HepG2 (cell line): ENCODE measurements around the gene DAAM2. TPM values are rescaled to one million over a fixed set of nuclear protein-coding genes. Genes with fewer than 3 reads are reported as not detected.

Experiments used
- ATAC-seq: fragments of 200-7000 bp; cut with Tn5 transposase; 3 replicates; pipeline ENCODE4 v1.9.1; 2020; ENCODE audit warnings: mild to moderate bottlenecking, moderate library complexity
- BruUV-seq: library from RNA; stranded (reverse); fragments of 400-500 nt; replicated peaks from 2 replicates; lab custom pipeline; 2021; lab: Mats Ljungman, UMichigan
- CTCF ChIA-PET: fragments of 300-600 bp; formaldehyde crosslinking; extraction: SDS; loops from one replicate; lab custom pipeline; 2021; ENCODE audit warnings: low total read pairs, inconsistent platforms, low intra/inter-chr PET ratio; lab: Yijun Ruan, JAX
- POLR2A ChIA-PET: fragments of 350-600 bp; sonication (Branson Sonifier 250); formaldehyde crosslinking; loops from one replicate; lab custom pipeline; 2020; ENCODE audit warnings: antibody characterized with exemption, inconsistent platforms; lab: Yijun Ruan, JAX
- DNase-seq: peaks from one replicate; pipeline ENCODE4 v3.0.0-alpha.2; 2015; ENCODE audit warnings: low spot score
- FAIRE-seq: peaks from 3 replicates; lab custom pipeline; 2011; peaks lifted over from hg19 to GRCh38; lab: Jason Lieb, UNC
- H2AFZ ChIP-seq: one replicate; pipeline ENCODE4 v1.6.1; 2011; ENCODE audit warnings: low read length, inconsistent platforms
- H3K27ac ChIP-seq: fragments of 300-600 bp; 3 replicates; pipeline ENCODE4 v1.8.0; 2011; ENCODE audit warnings: mixed run types, mild to moderate bottlenecking, mixed read lengths, low read length, inconsistent platforms; ENCODE audit not compliant: insufficient read depth; ENCODE audit errors: extremely low read length
- H3K27me3 ChIP-seq, 2 experiments: fragments of 200-600 bp in 1 of 2; 2 replicates in 1 of 2; 3 replicates in 1 of 2; pipeline versions ENCODE4 v1.6.0 to v1.8.0; 2011; ENCODE audit warnings: low read length in 2 of 2, mild to moderate bottlenecking in 2 of 2, moderate library complexity in 2 of 2, inconsistent platforms in 1 of 2; ENCODE audit not compliant: insufficient read depth in 2 of 2, control insufficient read depth in 1 of 2
- H3K36me3 ChIP-seq, 2 experiments: fragments of 200-600 bp in 1 of 2; replicated peaks in 1 of 2; 2 replicates in 1 of 2; 3 replicates in 1 of 2; pipeline versions ENCODE4 v1.5.1 to v1.8.0; 2011; ENCODE audit warnings: low read length in 2 of 2, inconsistent platforms in 1 of 2; ENCODE audit not compliant: insufficient read depth in 2 of 2, control insufficient read depth in 1 of 2
- H3K4me1 ChIP-seq: 2 replicates; pipeline ENCODE4 v1.5.1; 2012; ENCODE audit warnings: low read length, inconsistent platforms; ENCODE audit not compliant: insufficient read depth
- H3K4me2 ChIP-seq: 2 replicates; pipeline ENCODE4 v1.6.0; 2011; ENCODE audit warnings: low read depth, low read length, inconsistent platforms
- H3K4me3 ChIP-seq, 3 experiments: fragments of 200-600 bp in 1 of 3; sonication (generic), shearing (Covaris generic) in 1 of 3; replicated peaks in 1 of 3; 2 replicates each; pipeline ENCODE4 v1.5.1; 2011 to 2016; ENCODE audit warnings: low read length in 3 of 3, inconsistent platforms in 2 of 3, low read depth in 2 of 3, mild to moderate bottlenecking in 2 of 3, control low read depth in 1 of 3, mixed read lengths in 1 of 3; ENCODE audit not compliant: insufficient read depth in 1 of 3
- H3K79me2 ChIP-seq: one replicate; pipeline ENCODE4 v1.6.1; 2011; ENCODE audit warnings: low read length, inconsistent platforms; ENCODE audit not compliant: insufficient read depth
- H3K9ac ChIP-seq: 2 replicates; pipeline ENCODE4 v1.6.0; 2011; ENCODE audit warnings: mild to moderate bottlenecking, low read depth, low read length, inconsistent platforms; ENCODE audit not compliant: insufficient read depth
- H3K9me3 ChIP-seq: 2 replicates; pipeline ENCODE4 v1.5.1; 2012; ENCODE audit warnings: mild to moderate bottlenecking, low read length
- H4K20me1 ChIP-seq: 2 replicates; pipeline ENCODE4 v1.6.0; 2011; ENCODE audit warnings: inconsistent platforms, mild to moderate bottlenecking, low read length, moderate library complexity; ENCODE audit not compliant: insufficient read depth
- DPF2 ChIP-seq: sonication (generic); formaldehyde crosslinking; IDR thresholded peaks from 2 replicates; pipeline ENCODE4 v1.4.0; 2020; ENCODE audit warnings: mild to moderate bottlenecking, low read depth, missing genetic modification reagents, borderline replicate concordance
- FOXM1 ChIP-seq: sonication (generic); formaldehyde crosslinking; IDR thresholded peaks from 2 replicates; pipeline ENCODE4 v1.5.0; 2020; ENCODE audit warnings: missing genetic modification reagents
- HOXD1 ChIP-seq: sonication (generic); formaldehyde crosslinking; IDR thresholded peaks from 2 replicates; pipeline ENCODE4 v1.5.0; 2020; ENCODE audit warnings: missing genetic modification reagents
- IKZF5 ChIP-seq: IDR thresholded peaks from 2 replicates; pipeline ENCODE4 v1.6.1; 2018; ENCODE audit warnings: missing genetic modification reagents, mild to moderate bottlenecking, missing compliant biosample characterization
- KLF15 ChIP-seq: sonication (generic); formaldehyde crosslinking; IDR thresholded peaks from 2 replicates; pipeline ENCODE4 v1.8.1; 2023; ENCODE audit warnings: borderline replicate concordance, mild to moderate bottlenecking, inconsistent platforms, missing genetic modification reagents, mixed read lengths
- MEIS1 ChIP-seq: sonication (generic); formaldehyde crosslinking; IDR thresholded peaks from 2 replicates; pipeline ENCODE4 v1.9.0; 2021; ENCODE audit warnings: mild to moderate bottlenecking, missing genetic modification reagents, moderate library complexity, borderline replicate concordance
- MEIS2 ChIP-seq: sonication (generic); formaldehyde crosslinking; IDR thresholded peaks from 2 replicates; pipeline ENCODE4 v1.9.0; 2021; ENCODE audit warnings: mild to moderate bottlenecking, missing genetic modification reagents
- SMARCC2 ChIP-seq: fragments of 450-650 bp; IDR thresholded peaks from 2 replicates; pipeline ENCODE4 v1.6.1; 2017; ENCODE audit warnings: antibody characterized with exemption, mild to moderate bottlenecking
- ZNF317 ChIP-seq: sonication (generic); formaldehyde crosslinking; IDR thresholded peaks from 2 replicates; pipeline ENCODE4 v1.5.0; 2020; ENCODE audit warnings: mild to moderate bottlenecking, missing genetic modification reagents
- ZNF549 ChIP-seq: sonication (generic); formaldehyde crosslinking; IDR thresholded peaks from 2 replicates; pipeline ENCODE4 v1.5.0; 2020; ENCODE audit warnings: missing genetic modification reagents
- ZNF567 ChIP-seq: sonication (generic); formaldehyde crosslinking; IDR thresholded peaks from 2 replicates; pipeline ENCODE4 v1.8.1; 2023; ENCODE audit warnings: mild to moderate bottlenecking, missing genetic modification reagents, borderline replicate concordance
- ZNF740 ChIP-seq: sonication (generic); formaldehyde crosslinking; IDR thresholded peaks from 2 replicates; pipeline ENCODE4 v1.4.0; 2020; ENCODE audit warnings: missing genetic modification reagents
- ZUFSP ChIP-seq: sonication (generic); formaldehyde crosslinking; IDR thresholded peaks from 2 replicates; pipeline ENCODE4 v1.9.0; 2021; ENCODE audit warnings: missing genetic modification reagents, mild to moderate bottlenecking, borderline replicate concordance
- WGBS: methylation state at CpG from one replicate; pipeline ENCODE4 v1.1.6; 2017; ENCODE audit warnings: low lambda C conversion rate; 5-methylcytosine and 5-hydroxymethylcytosine counted together
- in situ Hi-C: cut with HindIII; loops from 2 replicates; pipeline ENCODE4 v1.10.0; 2017; ENCODE audit warnings: low pct_unique_long_range_greater_than_20kb; ENCODE audit not compliant: extremely low pct_ligation_motif_present
- intact Hi-C: fragments of 100-400 bp; cut with micrococcal nuclease; formaldehyde crosslinking; loops from one replicate; pipeline ENCODE4 v1.10.0; 2022; ENCODE audit not compliant: unreplicated experiment
- polyA plus RNA-seq, 8 experiments: library from polyadenylated mRNA; depleted of rRNA in 3 of 8; stranded (reverse) in 7 of 8; unstranded in 1 of 8; fragments of >200 nt; fragmentation: Illumina TruSeq in 4 of 8; extraction: Trizol in 4 of 8; gene quantifications; 2 replicates each; pipeline versions ENCODE4 v1.2.1 to v1.2.3, GENCODE V29; 2011 to 2016; ENCODE audit warnings: low read depth in 4 of 8, missing spikeins in 1 of 8, mixed read lengths in 1 of 8; ENCODE audit not compliant: insufficient read depth in 1 of 8
- total RNA-seq, 5 experiments: library from RNA; depleted of rRNA; stranded (reverse); fragments of >200 nt; fragmentation: Illumina TruSeq; extraction: Trizol; gene quantifications; 2 replicates each; pipeline ENCODE4 v1.2.3, GENCODE V29; 2016; ENCODE audit warnings: low read depth in 1 of 5

The DAAM2 gene
- total and polyA plus RNA-seq, 2 of the 13 experiments (the other 11 are each of a cell fraction or from before 2014, with no cell fraction given): 0.01 TPM; not detected in 1

GRCh38 chr6:39891353-39891752, 99.2 kb downstream of the DAAM2 start:
- H3K4me1 ChIP-seq: peaks cover 20% of the 10 kb centered on the region
- H4K20me1 ChIP-seq: no peaks in the 10 kb centered on the region
- POLR2A ChIA-PET: no interaction called here
- ATAC-seq: no peak
- no peaks in the 10 kb centered on the region for H3K9me3 ChIP-seq
- no peak overlapping the region for H3K9ac ChIP-seq
- H3K4me2 ChIP-seq: no peak overlapping the region
- TF ChIP-seq ZNF549 (no peak), FOXM1 (CRISPR knock-in tag) (no peak), DPF2 (CRISPR knock-in tag) (no peak), MEIS1 (CRISPR knock-in tag) (no peak), ZNF317 (no peak), IKZF5 (CRISPR knock-in tag) (no peak), HOXD1 (CRISPR knock-in tag) (no peak), ZUFSP (no peak), MEIS2 (no peak), ZNF740 (CRISPR knock-in tag) (no peak), ZNF567 (CRISPR knock-in tag) (no peak), KLF15 (CRISPR knock-in tag) (no peak), SMARCC2 (no peak)
- TF ChIP-seq, all 625 proteins: peak for 0
- no peaks in the 10 kb centered on the region for H3K79me2 ChIP-seq
- in situ Hi-C loops (no loop called here), intact Hi-C loops (no loop called here)
- H3K4me3 ChIP-seq: no peak overlapping the region
- 59% methylated on average over 6 of the region's 6 CpGs for WGBS
- BruUV-seq: no TSS peak
- no peak overlapping the region for H2AFZ ChIP-seq
- H3K27ac ChIP-seq: no peak overlapping the region
- H3K36me3 ChIP-seq: no peaks in the 10 kb centered on the region
- DNase-seq (no peak), FAIRE-seq (no peak)
- H3K27me3 ChIP-seq: 0 out of 5 replicates have a peak, but pooled peaks cover 0 to 3% of the 10 kb centered on the region in 2 experiments
- CTCF ChIA-PET: interaction anchor here (2.4 to 3.4 kb wide), 2 partner anchors 26 to 543 kb away, joined by 8 to 19 read pairs; no protein-coding TSS in a partner anchor
